IPS-18c (cell line): ENCODE data around the gene ASPSCR1.

Experiments used
- H3K4me3 ChIP-seq: 2 replicates; pipeline ENCODE4 v1.7.0; 2013; ENCODE audit warnings: low read depth, mild to moderate bottlenecking, low read length, moderate library complexity; ENCODE audit not compliant: insufficient read depth
- H3K9me3 ChIP-seq: one replicate; pipeline ENCODE4 v1.6.1; 2013; ENCODE audit warnings: mild to moderate bottlenecking, low read length, moderate library complexity; ENCODE audit not compliant: control insufficient read depth, insufficient read depth

Gene ASPSCR1

GRCh38 chr17:81990836-81991683 lies 13.6 kb downstream of the ASPSCR1 start:
- Histone ChIP-seq H3K9me3 (no peaks in the 10 kb centered on the region), H3K4me3 (no peak overlapping the region)

- H3K9me3 ChIP-seq, result no peaks in the 10 kb centered on the region
- no peak overlapping the region for H3K4me3 ChIP-seq
Measured at GRCh38 chr17:81991684-81992305, 14.4 kb downstream of the ASPSCR1 start.

GRCh38 chr17:81992306-81993102 lies 15.1 kb downstream of the ASPSCR1 start:
- Histone ChIP-seq H3K9me3 (no peaks in the 10 kb centered on the region), H3K4me3 (no peak overlapping the region)

- H3K4me3 ChIP-seq, result no peak overlapping the region
- H3K9me3 ChIP-seq, result no peaks in the 10 kb centered on the region
Measured at GRCh38 chr17:81993729-81994592, 16.5 kb downstream of the ASPSCR1 start.

- H3K4me3 ChIP-seq, result no peak overlapping the region
- H3K9me3 ChIP-seq, result no peaks in the 10 kb centered on the region
Measured at GRCh38 chr17:81994593-81995462, 17.4 kb downstream of the ASPSCR1 start.

GRCh38 chr17:81995463-81996231 lies 18.2 kb downstream of the ASPSCR1 start:
- no peaks in the 10 kb centered on the region for H3K9me3 ChIP-seq
- H3K4me3 ChIP-seq, result no peak overlapping the region

- no peak overlapping the region for H3K4me3 ChIP-seq
Measured at GRCh38 chr17:81996232-81996756, 18.9 kb downstream of the ASPSCR1 start.

GRCh38 chr17:81996757-81997441 lies 19.5 kb downstream of the ASPSCR1 start:
- H3K9me3 ChIP-seq, result no peaks in the 10 kb centered on the region
- no peak overlapping the region for H3K4me3 ChIP-seq

More at GRCh38 chr17:81996232-81996756, 18.9 kb downstream of the ASPSCR1 start:
- no peaks in the 10 kb centered on the region for H3K9me3 ChIP-seq

GRCh38 chr17:81998212-81998611 lies 20.8 kb downstream of the ASPSCR1 start:
- H3K4me3 ChIP-seq, result no peak overlapping the region
- no peaks in the 10 kb centered on the region for H3K9me3 ChIP-seq

GRCh38 chr17:81998691-81999438 lies 21.4 kb downstream of the ASPSCR1 start:
- Histone ChIP-seq H3K4me3 (no peak overlapping the region), H3K9me3 (no peaks in the 10 kb centered on the region)

GRCh38 chr17:81999587-81999975 lies 22.2 kb downstream of the ASPSCR1 start:
- H3K9me3 ChIP-seq, result no peaks in the 10 kb centered on the region
- H3K4me3 ChIP-seq, result no peak overlapping the region

GRCh38 chr17:81999976-82000802 lies 22.8 kb downstream of the ASPSCR1 start:
- Histone ChIP-seq H3K9me3 (no peaks in the 10 kb centered on the region), H3K4me3 (no peak overlapping the region)

- no peak overlapping the region for H3K4me3 ChIP-seq
- no peaks in the 10 kb centered on the region for H3K9me3 ChIP-seq
Measured at GRCh38 chr17:82000803-82001570, 23.6 kb downstream of the ASPSCR1 start.
